Erythroblast (primary cell): ENCODE measurements around the gene BCDIN3D.

Experiments used
- GATA1 ChIP-seq: IDR thresholded peaks from 2 replicates; pipeline ENCODE4 v1.6.1; 2011; ENCODE audit warnings: low read depth, mild to moderate bottlenecking, control low read depth, low read length, moderate library complexity
- POLR2A ChIP-seq: IDR thresholded peaks from 2 replicates; pipeline ENCODE4 v1.6.1; 2011; ENCODE audit warnings: mild to moderate bottlenecking, low read length

DNA sequence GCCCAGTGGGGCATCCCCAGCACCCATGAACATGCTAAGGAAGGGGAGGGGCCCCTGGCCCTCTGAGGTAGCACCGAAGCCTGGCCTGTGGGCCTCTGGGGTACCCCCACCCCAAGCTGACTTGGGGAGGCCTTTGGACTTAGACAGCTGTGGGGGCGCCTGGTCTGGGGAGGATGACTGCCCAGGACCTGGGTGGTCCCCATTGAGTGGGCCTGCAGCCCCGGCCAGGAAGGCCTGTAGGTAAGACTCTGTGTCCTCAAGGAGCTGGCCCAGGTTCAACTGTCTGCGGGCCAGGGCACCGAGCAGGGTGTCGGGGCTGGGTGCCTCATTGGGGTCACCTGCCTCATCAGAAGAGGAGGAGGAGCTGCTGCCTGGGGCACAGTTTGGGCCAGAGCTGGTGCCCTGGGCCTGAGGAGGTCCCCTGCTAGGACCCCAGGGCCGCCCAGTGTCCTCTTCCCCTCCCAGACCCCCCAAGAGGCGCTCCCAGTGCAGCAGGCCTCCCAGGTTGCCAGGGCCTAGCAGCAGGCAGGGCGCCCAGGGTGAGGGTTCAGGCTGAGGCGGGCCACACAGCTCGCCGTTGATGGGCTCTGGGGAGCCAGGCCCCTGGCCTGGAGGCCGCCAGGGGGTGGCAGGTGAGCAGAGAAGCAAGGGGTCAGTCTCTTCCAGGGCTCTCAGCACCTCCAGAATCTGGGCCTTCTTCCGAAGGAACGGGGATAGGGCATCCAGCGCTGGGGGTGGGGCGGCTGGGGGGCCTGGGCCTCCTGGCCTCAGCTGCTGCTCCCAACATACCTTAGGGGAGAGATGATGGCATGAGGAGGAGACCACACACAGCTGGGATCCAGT is 46.1 kb downstream of the BCDIN3D start:
- no peak for TF ChIP-seq POLR2A
- TF ChIP-seq GATA1, result no peak
